SH-SY5Y (cell line): ENCODE data around the gene ROR2.

Source experiments
- GATA2 ChIP-seq: IDR thresholded peaks from 2 replicates; pipeline ENCODE4 v1.6.1; 2011; ENCODE audit warnings: mild to moderate bottlenecking, low read depth, low read length
- GATA3 ChIP-seq: IDR thresholded peaks from 2 replicates; pipeline ENCODE4 v1.6.1; 2011; ENCODE audit warnings: low read depth, mild to moderate bottlenecking, low read length, moderate library complexity

GRCh38 chr9:91935066-91935749 lies 14.8 kb downstream of the ROR2 start:
- TF ChIP-seq GATA2 (no peak), GATA3 (no peak)
